Activated naive CD4-positive, alpha-beta T cell treated with anti-CD3 and anti-CD28 coated beads, Interleukin-2, amount 10 ng/mL, durations not matched to agents 7 days and 5 days (primary cell): ENCODE measurements around the gene RBM5.

ENCODE experiments used
- CTCF ChIA-PET: fragments of 350-600 bp; sonication (Branson Sonifier 250); formaldehyde crosslinking; loops from one replicate; lab custom pipeline; 2021; ENCODE audit warnings: antibody characterized with exemption; lab: Charles Lee
- DNase-seq: peaks from one replicate; pipeline ENCODE4 v3.0.0-alpha.2; 2020
- H3K27ac Mint-ChIP-seq: one replicate; pipeline ENCODE4 v1.8.0; 2021; ENCODE audit warnings: mild to moderate bottlenecking, moderate library complexity, mixed read lengths
- H3K27me3 Mint-ChIP-seq: one replicate; pipeline ENCODE4 v1.8.0; 2021; ENCODE audit warnings: mild to moderate bottlenecking, mixed read lengths
- H3K36me3 Mint-ChIP-seq: one replicate; pipeline ENCODE4 v1.8.0; 2021; ENCODE audit warnings: mixed read lengths
- H3K4me1 Mint-ChIP-seq: one replicate; pipeline ENCODE4 v1.8.0; 2021; ENCODE audit warnings: mixed read lengths
- H3K4me3 Mint-ChIP-seq: one replicate; pipeline ENCODE4 v1.8.0; 2021; ENCODE audit warnings: mild to moderate bottlenecking, moderate library complexity, mixed read lengths
- H3K9me3 Mint-ChIP-seq: one replicate; pipeline ENCODE4 v1.8.0; 2021; ENCODE audit warnings: mixed read lengths

Gene RBM5

GRCh38 chr3:50164984-50165909 is 76.5 kb downstream of the RBM5 start:
- CTCF ChIA-PET: no interaction called here
- Mint-ChIP-seq H3K9me3 (no peaks in the 10 kb centered on the region), H3K4me3 (no peak overlapping the region), H3K36me3 (no peaks in the 10 kb centered on the region), H3K4me1 (no peaks in the 10 kb centered on the region), H3K27ac (no peak overlapping the region), H3K27me3 (peaks cover 29% of the 10 kb centered on the region)
- DNase-seq: no peak

DNA sequence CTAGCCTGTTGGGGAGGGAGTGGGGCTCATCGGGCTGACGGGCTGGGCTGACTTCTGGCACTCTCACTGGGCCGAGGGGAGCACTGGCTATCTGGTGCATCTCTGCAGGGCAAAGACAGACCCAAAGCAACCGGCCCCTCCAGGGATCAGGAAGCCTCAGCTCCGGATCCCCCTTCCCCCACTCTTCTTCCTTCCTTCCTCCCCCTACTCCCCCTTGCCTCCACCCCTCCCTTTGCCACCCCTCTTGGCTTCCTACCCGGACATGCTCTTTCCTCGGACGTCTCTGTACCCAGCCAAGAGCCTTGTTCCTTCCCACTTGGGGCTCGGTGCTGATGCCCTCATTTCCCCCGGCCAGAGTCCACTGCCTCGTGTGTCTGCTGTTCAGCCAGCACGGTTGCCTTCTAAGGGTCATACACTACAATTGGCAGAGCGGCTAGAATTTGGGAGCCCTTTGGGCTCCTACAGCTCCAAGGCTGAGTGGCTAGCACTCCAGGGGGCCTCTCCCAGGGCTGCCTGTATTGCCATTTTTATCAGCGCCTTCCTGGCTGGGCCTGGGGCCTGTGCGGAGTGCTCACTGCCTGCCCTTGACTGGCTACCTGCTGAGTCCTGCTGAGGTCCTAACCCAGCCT is 77.3 kb downstream of the RBM5 start:
- no peaks in the 10 kb centered on the region for H3K36me3 Mint-ChIP-seq
- H3K4me1 Mint-ChIP-seq: no peaks in the 10 kb centered on the region
- no peaks in the 10 kb centered on the region for H3K9me3 Mint-ChIP-seq
- CTCF ChIA-PET: no interaction called here
- H3K27me3 Mint-ChIP-seq: peaks cover 25% of the 10 kb centered on the region
- H3K27ac Mint-ChIP-seq: no peak overlapping the region
- DNase-seq: no peak
- H3K4me3 Mint-ChIP-seq: no peak overlapping the region

DNA sequence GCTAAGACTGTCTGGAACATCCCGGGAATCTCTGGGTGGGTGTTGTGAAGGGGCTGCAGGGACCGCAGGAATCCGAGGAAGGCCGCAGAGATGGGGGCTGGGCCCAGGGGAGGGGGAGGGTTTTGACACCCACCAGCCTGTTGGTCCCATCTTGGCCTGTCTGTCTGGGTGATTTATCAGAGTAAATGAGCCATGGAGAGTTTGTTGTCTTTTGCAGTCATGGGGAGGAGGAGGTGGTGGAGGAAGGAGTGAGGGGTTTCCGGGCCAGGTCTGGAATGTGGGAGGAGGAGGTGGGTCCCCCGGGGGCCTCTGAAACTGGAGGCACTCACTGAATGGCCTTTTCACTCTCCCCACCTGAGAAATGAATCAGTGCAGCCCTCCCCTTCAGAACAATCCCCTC is 77.9 kb downstream of the RBM5 start:
- Mint-ChIP-seq H3K27ac (no peak overlapping the region), H3K4me1 (no peaks in the 10 kb centered on the region)
- CTCF ChIA-PET: no interaction called here

GRCh38 chr3:50167069-50167840 is 78.5 kb downstream of the RBM5 start:
- Mint-ChIP-seq H3K9me3 (no peaks in the 10 kb centered on the region), H3K4me3 (no peak overlapping the region), H3K27ac (no peak overlapping the region), H3K27me3 (peaks cover 22% of the 10 kb centered on the region), H3K4me1 (no peaks in the 10 kb centered on the region), H3K36me3 (no peaks in the 10 kb centered on the region)
- DNase-seq: no peak
- CTCF ChIA-PET: no interaction called here

More for the DNA sequence above, 77.9 kb downstream of the RBM5 start:
- H3K36me3 Mint-ChIP-seq: no peaks in the 10 kb centered on the region
- no peak overlapping the region for H3K4me3 Mint-ChIP-seq
- DNase-seq: no peak
- peaks cover 22% of the 10 kb centered on the region for H3K27me3 Mint-ChIP-seq
- no peaks in the 10 kb centered on the region for H3K9me3 Mint-ChIP-seq

DNA sequence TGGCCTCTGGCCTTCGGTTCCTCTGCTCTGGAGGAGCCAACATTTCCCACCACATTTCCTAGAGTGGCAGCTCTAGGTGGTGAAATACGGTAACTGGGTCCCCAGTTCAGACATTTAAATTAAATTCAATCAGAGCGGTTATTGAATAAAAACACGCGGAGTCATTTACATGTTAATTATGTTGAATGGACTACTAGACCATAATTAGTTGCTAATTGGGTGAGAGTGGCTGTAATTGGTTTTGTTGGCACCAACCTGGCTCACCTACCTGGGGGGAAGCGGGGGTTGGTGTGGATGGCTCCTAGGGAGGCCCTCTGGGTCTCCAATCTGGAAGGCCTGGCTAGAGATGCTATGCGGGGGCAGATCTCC is 79.1 kb downstream of the RBM5 start:
- Mint-ChIP-seq H3K4me3 (no peak overlapping the region), H3K36me3 (no peaks in the 10 kb centered on the region), H3K4me1 (no peaks in the 10 kb centered on the region), H3K9me3 (no peaks in the 10 kb centered on the region), H3K27ac (no peak overlapping the region), H3K27me3 (peaks cover 18% of the 10 kb centered on the region)
- DNase-seq: no peak
- CTCF ChIA-PET: no interaction called here

GRCh38 chr3:50168388-50168787 is 79.7 kb downstream of the RBM5 start:
- H3K4me1 Mint-ChIP-seq: no peaks in the 10 kb centered on the region
- no peak for DNase-seq
- no peaks in the 10 kb centered on the region for H3K36me3 Mint-ChIP-seq
- H3K4me3 Mint-ChIP-seq: no peak overlapping the region
- H3K27ac Mint-ChIP-seq: no peak overlapping the region
- CTCF ChIA-PET: no interaction called here
- H3K9me3 Mint-ChIP-seq: no peaks in the 10 kb centered on the region
- peaks cover 16% of the 10 kb centered on the region for H3K27me3 Mint-ChIP-seq
